WTC11 (cell line): Measurements from ENCODE around the gene CEACAM4. TPM values are rescaled to one million over a fixed set of nuclear protein-coding genes. Genes with fewer than 3 reads are reported as not detected.

Experiments
- ATAC-seq: fragments of 200-7000 bp; cut with Tn5 transposase; 2 replicates; pipeline ENCODE4 v1.10.0; 2021; ENCODE audit warnings: mild to moderate bottlenecking, moderate library complexity
- CTCF ChIA-PET: fragments of 300-600 bp; sonication (Branson Sonifier 250); formaldehyde crosslinking; loops from one replicate; lab custom pipeline; 2021; ENCODE audit warnings: antibody characterized with exemption; lab: Charles Lee
- POLR2A ChIA-PET: fragments of 350-600 bp; sonication (Branson Sonifier 250); formaldehyde crosslinking; loops from one replicate; lab custom pipeline; 2021; ENCODE audit warnings: antibody characterized with exemption; lab: Charles Lee
- DNase-seq: peaks from one replicate; pipeline ENCODE4 v3.0.0; 2021; ENCODE audit warnings: low spot score
- H3K27ac Mint-ChIP-seq: 2 replicates; pipeline ENCODE4 v1.8.0; 2021; ENCODE audit warnings: mixed read lengths
- H3K27me3 Mint-ChIP-seq: 2 replicates; pipeline ENCODE4 v1.8.0; 2021; ENCODE audit warnings: low read depth, mild to moderate bottlenecking, moderate library complexity, mixed read lengths
- H3K36me3 Mint-ChIP-seq: 2 replicates; pipeline ENCODE4 v1.8.0; 2021; ENCODE audit warnings: mixed read lengths
- H3K4me1 Mint-ChIP-seq: 2 replicates; pipeline ENCODE4 v1.8.0; 2022; ENCODE audit warnings: mixed read lengths
- H3K4me3 Mint-ChIP-seq: 2 replicates; pipeline ENCODE4 v1.8.0; 2021; ENCODE audit warnings: mild to moderate bottlenecking, moderate library complexity, mixed read lengths
- H3K9me3 Mint-ChIP-seq: 2 replicates; pipeline ENCODE4 v1.8.0; 2021; ENCODE audit warnings: mixed read lengths
- ATF1 ChIP-seq: sonication (generic); formaldehyde crosslinking; IDR thresholded peaks from 2 replicates; pipeline ENCODE4 v1.8.1; 2023; ENCODE audit warnings: mild to moderate bottlenecking, moderate library complexity, missing genetic modification reagents
- CREB1 ChIP-seq: sonication (generic); formaldehyde crosslinking; IDR thresholded peaks from 2 replicates; pipeline ENCODE4 v1.8.0; 2023; ENCODE audit warnings: mild to moderate bottlenecking, missing genetic modification reagents
- FOXJ3 ChIP-seq: sonication (generic); formaldehyde crosslinking; IDR thresholded peaks from 2 replicates; pipeline ENCODE4 v1.9.0; 2021; ENCODE audit warnings: missing genetic modification reagents, mild to moderate bottlenecking, borderline replicate concordance
- FOXK1 ChIP-seq: sonication (generic); formaldehyde crosslinking; IDR thresholded peaks from 2 replicates; pipeline ENCODE4 v1.8.0; 2022; ENCODE audit warnings: mild to moderate bottlenecking, moderate library complexity, missing genetic modification reagents
- GRHL2 ChIP-seq: fragments of 250-450 bp; sonication (Bioruptor Pico); IDR thresholded peaks from 2 replicates; pipeline ENCODE4 v1.8.0; 2022; ENCODE audit warnings: mild to moderate bottlenecking, moderate library complexity; ENCODE audit not compliant: insufficient replicate concordance, severe bottlenecking
- IRF2 ChIP-seq: sonication (generic); formaldehyde crosslinking; IDR thresholded peaks from 2 replicates; pipeline ENCODE4 v1.8.0; 2022; ENCODE audit warnings: low read depth, missing genetic modification reagents, borderline replicate concordance
- JUN ChIP-seq: sonication (generic); formaldehyde crosslinking; IDR thresholded peaks from 2 replicates; pipeline ENCODE4 v1.8.0; 2023; ENCODE audit warnings: mild to moderate bottlenecking, missing genetic modification reagents
- KAT7 ChIP-seq: sonication (generic); formaldehyde crosslinking; IDR thresholded peaks from 2 replicates; pipeline ENCODE4 v1.8.1; 2023; ENCODE audit warnings: missing genetic modification reagents, mild to moderate bottlenecking, borderline replicate concordance
- MXD4 ChIP-seq: fragments of 250-450 bp; sonication (Bioruptor Pico); IDR thresholded peaks from 2 replicates; pipeline ENCODE4 v1.8.0; 2021; ENCODE audit warnings: mild to moderate bottlenecking, moderate library complexity, borderline replicate concordance
- NR2C2 ChIP-seq: sonication (generic); formaldehyde crosslinking; IDR thresholded peaks from 2 replicates; pipeline ENCODE4 v1.8.0; 2022; ENCODE audit warnings: mild to moderate bottlenecking, missing genetic modification reagents
- OVOL2 ChIP-seq: fragments of 250-450 bp; sonication (Bioruptor Pico); IDR thresholded peaks from 2 replicates; pipeline ENCODE4 v1.9.0; 2021; ENCODE audit warnings: mild to moderate bottlenecking, borderline replicate concordance
- PRRX2 ChIP-seq: fragments of 250-450 bp; sonication (Bioruptor Pico); IDR thresholded peaks from 2 replicates; pipeline ENCODE4 v1.8.0; 2021; ENCODE audit warnings: mild to moderate bottlenecking
- SMAD3 ChIP-seq: sonication (generic); formaldehyde crosslinking; IDR thresholded peaks from 2 replicates; pipeline ENCODE4 v1.8.0; 2022; ENCODE audit warnings: missing genetic modification reagents, mild to moderate bottlenecking, borderline replicate concordance
- SMAD4 ChIP-seq: sonication (generic); formaldehyde crosslinking; IDR thresholded peaks from 2 replicates; pipeline ENCODE4 v1.8.0; 2022; ENCODE audit warnings: mild to moderate bottlenecking, missing genetic modification reagents
- SP1 ChIP-seq: sonication (generic); formaldehyde crosslinking; conservative IDR thresholded peaks from 2 replicates; pipeline ENCODE4 v1.8.1; 2022; ENCODE audit warnings: missing genetic modification reagents
- TEAD1 ChIP-seq: sonication (generic); formaldehyde crosslinking; IDR thresholded peaks from 2 replicates; pipeline ENCODE4 v1.8.0; 2022; ENCODE audit warnings: mild to moderate bottlenecking, missing genetic modification reagents
- TEAD4 ChIP-seq: sonication (generic); formaldehyde crosslinking; IDR thresholded peaks from 2 replicates; pipeline ENCODE4 v1.8.0; 2022; ENCODE audit warnings: mild to moderate bottlenecking, missing genetic modification reagents
- ZNF138 ChIP-seq: sonication (generic); formaldehyde crosslinking; conservative IDR thresholded peaks from 2 replicates; pipeline ENCODE4 v1.8.1; 2022; ENCODE audit warnings: mild to moderate bottlenecking, moderate library complexity, missing genetic modification reagents
- ZNF423 ChIP-seq: fragments of 250-450 bp; sonication (Bioruptor Pico); IDR thresholded peaks from 2 replicates; pipeline ENCODE4 v2.1.2; 2022; ENCODE audit warnings: mild to moderate bottlenecking, moderate library complexity
- ZNF671 ChIP-seq: fragments of 250-450 bp; sonication (Bioruptor Pico); IDR thresholded peaks from 2 replicates; pipeline ENCODE4 v1.8.0; 2021; ENCODE audit warnings: mild to moderate bottlenecking
- total RNA-seq: library from RNA; stranded (reverse); gene quantifications from 3 replicates; pipeline ENCODE4 v1.2.3, GENCODE V29; 2021
- TF ChIP-seq, protein P1 (sequence below): sonication (generic); formaldehyde crosslinking; IDR thresholded peaks from 2 replicates; pipeline ENCODE4 v1.8.0; 2022; ENCODE audit warnings: mild to moderate bottlenecking, missing genetic modification reagents
- TF ChIP-seq, protein P2 (sequence below): sonication (generic); formaldehyde crosslinking; IDR thresholded peaks from 2 replicates; pipeline ENCODE4 v1.8.1; 2023; ENCODE audit warnings: mild to moderate bottlenecking, missing genetic modification reagents
- TF ChIP-seq, protein P3 (sequence below): sonication (generic); formaldehyde crosslinking; IDR thresholded peaks from 2 replicates; pipeline ENCODE4 v1.8.1; 2022; ENCODE audit warnings: mild to moderate bottlenecking, missing genetic modification reagents, moderate library complexity, borderline replicate concordance
- TF ChIP-seq, protein P4 (sequence below): fragments of 250-450 bp; sonication (Bioruptor Pico); IDR thresholded peaks from 2 replicates; pipeline ENCODE4 v1.9.0; 2021; ENCODE audit warnings: mild to moderate bottlenecking
- TF ChIP-seq, protein P5 (sequence below): sonication (generic); formaldehyde crosslinking; IDR thresholded peaks from 2 replicates; pipeline ENCODE4 v1.8.1; 2022; ENCODE audit warnings: mild to moderate bottlenecking, moderate library complexity, missing genetic modification reagents
- TF ChIP-seq, protein P6 (sequence below): sonication (generic); formaldehyde crosslinking; IDR thresholded peaks from 2 replicates; pipeline ENCODE4 v1.8.0; 2023; ENCODE audit warnings: mild to moderate bottlenecking, missing genetic modification reagents

The CEACAM4 gene
- total RNA-seq, 1 experiment from 2014 or later: not detected

DNA sequence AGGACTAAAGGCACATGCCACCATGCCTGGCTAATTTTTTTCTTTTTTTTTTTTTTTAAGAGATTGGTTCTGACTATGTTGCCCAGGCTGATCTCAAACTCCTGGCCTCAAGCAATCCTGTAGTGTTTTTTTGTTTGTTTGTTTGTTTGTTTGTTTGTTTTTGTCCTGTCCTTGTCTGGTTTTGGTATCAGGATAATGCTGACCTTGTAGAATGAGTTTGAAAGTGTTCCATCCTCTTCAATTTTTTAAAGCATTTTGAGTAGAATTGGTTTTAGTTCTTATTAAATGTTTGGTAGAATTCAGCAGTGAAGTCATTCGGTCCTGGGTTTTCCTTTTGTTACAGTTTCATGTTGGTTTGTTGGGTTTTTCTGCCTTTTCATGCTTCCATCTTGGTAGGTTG, 19.2 kb downstream of the CEACAM4 start:
- no peak for ATAC-seq
- TF ChIP-seq CREB1 (CRISPR knock-in tag): no peak
- TF ChIP-seq IRF2 (CRISPR knock-in tag): no peak
- TF ChIP-seq TEAD1 (CRISPR knock-in tag): no peak
- ChIA-PET POLR2A (no interaction called here), CTCF (no interaction called here)
- H3K4me3 Mint-ChIP-seq: no peak overlapping the region
- peaks cover 84% of the 10 kb centered on the region for H3K27me3 Mint-ChIP-seq
- H3K36me3 Mint-ChIP-seq: no peaks in the 10 kb centered on the region
- DNase-seq: no peak
- no peak overlapping the region for H3K27ac Mint-ChIP-seq
- H3K4me1 Mint-ChIP-seq: no peaks in the 10 kb centered on the region
- no peaks in the 10 kb centered on the region for H3K9me3 Mint-ChIP-seq

DNA sequence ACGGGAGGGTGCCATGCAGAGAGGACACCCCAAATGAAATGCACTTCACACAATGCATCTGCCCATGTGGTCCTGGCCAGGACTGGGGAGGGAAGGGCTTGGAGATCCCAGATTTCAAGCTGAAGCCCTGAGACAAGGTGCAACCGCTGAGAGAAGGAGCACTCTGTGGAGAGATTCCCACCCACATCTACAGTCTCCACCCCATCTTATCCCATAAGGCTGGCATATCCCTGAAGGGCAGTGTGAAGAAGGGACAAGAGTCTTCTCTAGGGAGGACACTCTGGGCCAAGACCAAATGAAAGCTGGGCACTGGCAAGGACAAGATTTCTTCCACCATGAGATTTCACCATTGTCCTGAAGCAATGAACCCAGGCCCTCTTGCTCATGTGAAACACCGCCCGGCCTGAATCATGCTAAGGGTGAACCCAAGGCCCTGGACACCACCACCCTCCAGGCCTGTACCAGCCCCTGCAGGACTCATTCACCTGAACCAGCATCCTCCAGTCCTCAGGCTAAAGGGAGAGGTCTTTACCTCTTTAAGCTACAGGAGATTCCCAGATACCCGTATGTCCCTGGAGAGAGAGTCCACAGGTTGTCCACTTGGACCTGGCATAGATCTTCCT, 20.5 kb downstream of the CEACAM4 start:
- H3K9me3 Mint-ChIP-seq: no peaks in the 10 kb centered on the region
- H3K27me3 Mint-ChIP-seq: peaks cover 92% of the 10 kb centered on the region
- TF ChIP-seq ATF1 (no peak), JUN (no peak), ZNF138 (no peak), SP1 (CRISPR knock-in tag) (no peak), PRRX2 (CRISPR knock-in tag) (no peak), TEAD4 (CRISPR knock-in tag) (no peak), FOXJ3 (CRISPR knock-in tag) (no peak), ZNF423 (CRISPR knock-in tag) (no peak), GRHL2 (CRISPR knock-in tag) (no peak), OVOL2 (CRISPR knock-in tag) (no peak), NR2C2 (no peak), FOXK1 (CRISPR knock-in tag) (no peak)
- TF ChIP-seq, protein P1, sequence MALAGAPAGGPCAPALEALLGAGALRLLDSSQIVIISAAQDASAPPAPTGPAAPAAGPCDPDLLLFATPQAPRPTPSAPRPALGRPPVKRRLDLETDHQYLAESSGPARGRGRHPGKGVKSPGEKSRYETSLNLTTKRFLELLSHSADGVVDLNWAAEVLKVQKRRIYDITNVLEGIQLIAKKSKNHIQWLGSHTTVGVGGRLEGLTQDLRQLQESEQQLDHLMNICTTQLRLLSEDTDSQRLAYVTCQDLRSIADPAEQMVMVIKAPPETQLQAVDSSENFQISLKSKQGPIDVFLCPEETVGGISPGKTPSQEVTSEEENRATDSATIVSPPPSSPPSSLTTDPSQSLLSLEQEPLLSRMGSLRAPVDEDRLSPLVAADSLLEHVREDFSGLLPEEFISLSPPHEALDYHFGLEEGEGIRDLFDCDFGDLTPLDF (CRISPR knock-in tag): no peak
- TF ChIP-seq, protein P2, sequence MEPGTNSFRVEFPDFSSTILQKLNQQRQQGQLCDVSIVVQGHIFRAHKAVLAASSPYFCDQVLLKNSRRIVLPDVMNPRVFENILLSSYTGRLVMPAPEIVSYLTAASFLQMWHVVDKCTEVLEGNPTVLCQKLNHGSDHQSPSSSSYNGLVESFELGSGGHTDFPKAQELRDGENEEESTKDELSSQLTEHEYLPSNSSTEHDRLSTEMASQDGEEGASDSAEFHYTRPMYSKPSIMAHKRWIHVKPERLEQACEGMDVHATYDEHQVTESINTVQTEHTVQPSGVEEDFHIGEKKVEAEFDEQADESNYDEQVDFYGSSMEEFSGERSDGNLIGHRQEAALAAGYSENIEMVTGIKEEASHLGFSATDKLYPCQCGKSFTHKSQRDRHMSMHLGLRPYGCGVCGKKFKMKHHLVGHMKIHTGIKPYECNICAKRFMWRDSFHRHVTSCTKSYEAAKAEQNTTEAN (CRISPR knock-in tag): no peak
- TF ChIP-seq, protein P3, sequence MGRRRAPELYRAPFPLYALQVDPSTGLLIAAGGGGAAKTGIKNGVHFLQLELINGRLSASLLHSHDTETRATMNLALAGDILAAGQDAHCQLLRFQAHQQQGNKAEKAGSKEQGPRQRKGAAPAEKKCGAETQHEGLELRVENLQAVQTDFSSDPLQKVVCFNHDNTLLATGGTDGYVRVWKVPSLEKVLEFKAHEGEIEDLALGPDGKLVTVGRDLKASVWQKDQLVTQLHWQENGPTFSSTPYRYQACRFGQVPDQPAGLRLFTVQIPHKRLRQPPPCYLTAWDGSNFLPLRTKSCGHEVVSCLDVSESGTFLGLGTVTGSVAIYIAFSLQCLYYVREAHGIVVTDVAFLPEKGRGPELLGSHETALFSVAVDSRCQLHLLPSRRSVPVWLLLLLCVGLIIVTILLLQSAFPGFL (CRISPR knock-in tag): no peak
- TF ChIP-seq, protein P4, sequence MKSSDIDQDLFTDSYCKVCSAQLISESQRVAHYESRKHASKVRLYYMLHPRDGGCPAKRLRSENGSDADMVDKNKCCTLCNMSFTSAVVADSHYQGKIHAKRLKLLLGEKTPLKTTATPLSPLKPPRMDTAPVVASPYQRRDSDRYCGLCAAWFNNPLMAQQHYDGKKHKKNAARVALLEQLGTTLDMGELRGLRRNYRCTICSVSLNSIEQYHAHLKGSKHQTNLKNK (CRISPR knock-in tag): no peak
- TF ChIP-seq, all 79 proteins: peak for 0

DNA sequence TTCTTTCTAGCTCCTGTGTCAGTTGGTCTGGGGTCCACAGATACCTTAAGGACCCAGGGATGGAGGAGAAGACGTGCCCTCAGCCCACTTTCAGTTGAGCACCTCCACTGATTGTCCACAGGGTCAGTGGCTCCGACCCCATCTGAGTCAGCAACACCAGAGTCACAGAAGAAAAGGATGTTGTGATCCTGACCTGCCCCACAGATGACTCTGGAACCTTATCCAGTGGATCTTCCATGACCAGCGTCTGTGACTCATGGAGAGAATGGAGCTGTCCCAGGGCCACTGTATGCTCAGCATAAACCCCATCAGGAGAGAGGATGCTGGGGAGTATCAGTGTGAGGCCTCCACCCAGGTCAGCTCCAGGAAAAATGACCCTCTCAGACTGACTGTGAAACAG, 22.0 kb downstream of the CEACAM4 start:
- ChIA-PET POLR2A (no interaction called here), CTCF (interaction anchor here (0.6 to 2.4 kb wide), 5 partner anchors 33 to 102 kb away, joined by 3 to 9 read pairs (median 4); no protein-coding TSS in a partner anchor)
- no peak overlapping the region for H3K27ac Mint-ChIP-seq
- H3K27me3 Mint-ChIP-seq: peaks cover 94% of the 10 kb centered on the region
- ATAC-seq: no peak
- peaks cover 8% of the 10 kb centered on the region for H3K4me1 Mint-ChIP-seq
- no peak for DNase-seq
- no peak overlapping the region for H3K4me3 Mint-ChIP-seq
- H3K9me3 Mint-ChIP-seq: no peaks in the 10 kb centered on the region
- H3K36me3 Mint-ChIP-seq: no peaks in the 10 kb centered on the region
- TF ChIP-seq, protein P5, sequence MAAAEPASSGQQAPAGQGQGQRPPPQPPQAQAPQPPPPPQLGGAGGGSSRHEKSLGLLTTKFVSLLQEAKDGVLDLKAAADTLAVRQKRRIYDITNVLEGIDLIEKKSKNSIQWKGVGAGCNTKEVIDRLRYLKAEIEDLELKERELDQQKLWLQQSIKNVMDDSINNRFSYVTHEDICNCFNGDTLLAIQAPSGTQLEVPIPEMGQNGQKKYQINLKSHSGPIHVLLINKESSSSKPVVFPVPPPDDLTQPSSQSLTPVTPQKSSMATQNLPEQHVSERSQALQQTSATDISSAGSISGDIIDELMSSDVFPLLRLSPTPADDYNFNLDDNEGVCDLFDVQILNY (CRISPR knock-in tag): no peak
- no peak for TF ChIP-seq KAT7 (CRISPR knock-in tag)
- no peak for TF ChIP-seq SMAD3 (CRISPR knock-in tag)
- TF ChIP-seq ZNF671 (CRISPR knock-in tag): no peak
- no peak for TF ChIP-seq SMAD4 (CRISPR knock-in tag)
- no peak for TF ChIP-seq CREB1 (CRISPR knock-in tag)
- TF ChIP-seq MXD4 (CRISPR knock-in tag): no peak
- TF ChIP-seq, protein P6, sequence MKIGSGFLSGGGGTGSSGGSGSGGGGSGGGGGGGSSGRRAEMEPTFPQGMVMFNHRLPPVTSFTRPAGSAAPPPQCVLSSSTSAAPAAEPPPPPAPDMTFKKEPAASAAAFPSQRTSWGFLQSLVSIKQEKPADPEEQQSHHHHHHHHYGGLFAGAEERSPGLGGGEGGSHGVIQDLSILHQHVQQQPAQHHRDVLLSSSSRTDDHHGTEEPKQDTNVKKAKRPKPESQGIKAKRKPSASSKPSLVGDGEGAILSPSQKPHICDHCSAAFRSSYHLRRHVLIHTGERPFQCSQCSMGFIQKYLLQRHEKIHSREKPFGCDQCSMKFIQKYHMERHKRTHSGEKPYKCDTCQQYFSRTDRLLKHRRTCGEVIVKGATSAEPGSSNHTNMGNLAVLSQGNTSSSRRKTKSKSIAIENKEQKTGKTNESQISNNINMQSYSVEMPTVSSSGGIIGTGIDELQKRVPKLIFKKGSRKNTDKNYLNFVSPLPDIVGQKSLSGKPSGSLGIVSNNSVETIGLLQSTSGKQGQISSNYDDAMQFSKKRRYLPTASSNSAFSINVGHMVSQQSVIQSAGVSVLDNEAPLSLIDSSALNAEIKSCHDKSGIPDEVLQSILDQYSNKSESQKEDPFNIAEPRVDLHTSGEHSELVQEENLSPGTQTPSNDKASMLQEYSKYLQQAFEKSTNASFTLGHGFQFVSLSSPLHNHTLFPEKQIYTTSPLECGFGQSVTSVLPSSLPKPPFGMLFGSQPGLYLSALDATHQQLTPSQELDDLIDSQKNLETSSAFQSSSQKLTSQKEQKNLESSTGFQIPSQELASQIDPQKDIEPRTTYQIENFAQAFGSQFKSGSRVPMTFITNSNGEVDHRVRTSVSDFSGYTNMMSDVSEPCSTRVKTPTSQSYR: no peak
- no peak for TF ChIP-seq OVOL2 (CRISPR knock-in tag)

More for the DNA sequence above, 20.5 kb downstream of the CEACAM4 start:
- Mint-ChIP-seq H3K36me3 (no peaks in the 10 kb centered on the region), H3K27ac (no peak overlapping the region), H3K4me3 (no peak overlapping the region), H3K4me1 (no peaks in the 10 kb centered on the region)
- CTCF ChIA-PET: interaction anchor here (1.5 to 2.4 kb wide), 2 partner anchors 36 to 100 kb away, joined by 7 to 9 read pairs; no protein-coding TSS in a partner anchor
- DNase-seq: peak; percentile 2
- ATAC-seq: no peak
- POLR2A ChIA-PET: no interaction called here
